HG03354 (cell line): ENCODE data around the gene DPH7.

Experiments
- ATAC-seq: cut with Tn5 transposase; IDR thresholded peaks from one replicate; pipeline ENCODE4 v1.9.1; 2021; ENCODE audit warnings: mild to moderate bottlenecking; ENCODE audit not compliant: unreplicated experiment, poor library complexity, severe bottlenecking

DPH7 gene

DNA sequence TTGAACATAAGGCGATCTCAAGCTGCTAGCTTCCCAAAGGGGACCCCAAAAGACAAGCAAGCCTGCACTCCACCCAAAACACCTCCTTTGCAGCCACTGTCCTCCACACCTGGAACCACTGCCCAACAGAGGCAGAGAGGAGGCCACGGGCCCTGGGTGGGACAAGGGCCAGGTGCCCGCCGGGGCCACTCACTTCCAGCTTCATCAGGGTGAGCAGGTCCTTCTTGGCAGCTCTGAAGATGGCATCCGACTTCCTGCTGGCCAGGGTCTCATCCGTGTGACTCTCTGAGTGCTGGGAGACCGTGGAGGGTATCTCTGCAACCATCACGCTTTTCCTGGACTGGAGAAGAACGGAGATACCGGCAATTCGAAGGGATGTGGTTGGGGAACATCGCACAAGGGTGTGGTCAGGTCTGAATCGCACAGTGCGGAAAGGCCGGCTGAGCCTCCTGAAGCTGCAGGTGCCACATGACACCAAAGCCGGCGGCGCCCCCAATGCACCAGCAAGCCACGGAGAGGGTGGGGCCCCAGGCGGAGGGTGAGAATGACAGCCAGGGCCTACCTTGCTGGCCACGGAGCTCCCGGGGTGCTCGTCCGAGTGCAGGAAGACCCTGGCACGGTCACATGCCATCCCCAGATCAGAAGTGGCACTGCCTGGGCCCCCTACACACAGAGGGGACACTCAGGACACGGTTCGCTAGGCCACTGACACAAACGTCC lies 73.1 kb downstream of the DPH7 start:
- no peak for ATAC-seq
